Pons (tissue), 1 donor: ENCODE results near the gene SV2B.

Source experiments
- DNase-seq: peaks from one replicate; pipeline ENCODE4 v3.0.0-alpha.2; 2016; ENCODE audit warnings: low spot score

SV2B gene

GRCh38 chr15:91192285-91192684, 92.2 kb downstream of the SV2B start:
- DNase-seq: no peak

- DNase-seq: no peak
Measured at GRCh38 chr15:91192690-91193377, 92.8 kb downstream of the SV2B start.

DNA sequence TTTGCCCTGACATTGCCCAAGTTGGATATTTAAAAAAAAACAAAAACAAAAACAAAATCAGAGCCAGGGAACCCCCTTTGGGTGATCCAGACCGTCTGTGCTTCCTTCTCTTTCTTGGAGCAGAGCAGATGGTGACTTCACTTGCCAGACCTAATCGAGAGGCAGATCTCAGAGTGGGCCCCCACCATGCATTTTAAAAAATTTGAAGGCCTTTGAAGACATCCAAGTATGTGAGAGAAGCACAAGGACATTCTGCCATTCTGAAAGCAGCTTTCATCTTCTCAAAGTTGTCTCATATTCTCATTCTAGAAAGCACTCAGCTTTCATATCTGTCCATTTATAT, 93.3 kb downstream of the SV2B start:
- no peak for DNase-seq

DNA sequence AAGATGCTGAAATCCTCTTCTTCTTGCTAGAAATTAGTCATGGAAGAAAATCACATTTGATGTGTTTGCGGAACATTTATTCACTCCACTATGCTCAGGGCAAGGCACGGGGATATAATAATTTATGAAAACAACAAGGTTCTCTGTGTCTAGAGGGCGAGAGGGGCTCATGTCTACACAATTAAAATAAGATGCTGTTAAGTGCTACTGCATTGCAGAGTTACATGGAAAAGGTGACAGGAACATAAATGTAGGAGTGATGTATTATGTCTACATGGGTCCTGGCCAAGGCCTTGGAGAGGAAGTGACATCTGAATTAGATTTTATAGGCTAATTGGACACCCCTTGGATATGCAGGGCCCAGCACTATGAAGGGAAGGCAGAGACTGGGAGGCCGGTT, 96.1 kb downstream of the SV2B start:
- no peak for DNase-seq

- DNase-seq: no peak
Measured at GRCh38 chr15:91196768-91197167, 96.7 kb downstream of the SV2B start.

- DNase-seq: no peak
Measured at GRCh38 chr15:91199511-91199910, 99.5 kb downstream of the SV2B start.

DNA sequence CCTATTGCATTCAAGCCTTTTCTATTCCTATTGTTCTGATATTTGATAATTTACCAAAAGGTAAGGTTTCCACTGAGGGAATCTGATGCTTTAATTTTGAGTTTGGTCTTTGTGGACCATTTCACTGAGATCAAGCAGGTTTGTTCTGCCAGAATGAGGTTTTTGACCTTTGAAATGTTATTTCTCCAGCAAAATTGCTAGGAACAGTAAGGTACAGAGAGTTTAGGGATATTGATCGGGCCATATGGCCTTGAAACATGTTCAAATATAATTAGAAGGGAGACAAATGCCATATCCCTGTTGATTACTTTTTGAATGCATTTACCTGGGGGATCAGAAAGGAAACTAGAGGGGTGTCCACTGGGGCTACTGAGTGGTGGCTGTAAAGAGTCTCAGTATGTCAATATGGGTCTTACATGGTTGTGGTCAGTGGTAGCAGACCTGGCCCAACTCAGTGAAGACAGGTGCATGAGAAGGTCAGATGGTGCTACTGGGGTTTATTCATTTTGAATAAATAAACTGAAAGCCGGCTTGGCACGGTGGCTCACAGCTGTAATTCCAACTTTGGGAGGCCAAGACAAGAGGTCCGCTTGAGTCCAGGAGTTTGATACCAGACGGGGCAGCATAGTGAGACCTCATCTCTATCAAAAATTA, 100.2 kb downstream of the SV2B start:
- no peak for DNase-seq

DNA sequence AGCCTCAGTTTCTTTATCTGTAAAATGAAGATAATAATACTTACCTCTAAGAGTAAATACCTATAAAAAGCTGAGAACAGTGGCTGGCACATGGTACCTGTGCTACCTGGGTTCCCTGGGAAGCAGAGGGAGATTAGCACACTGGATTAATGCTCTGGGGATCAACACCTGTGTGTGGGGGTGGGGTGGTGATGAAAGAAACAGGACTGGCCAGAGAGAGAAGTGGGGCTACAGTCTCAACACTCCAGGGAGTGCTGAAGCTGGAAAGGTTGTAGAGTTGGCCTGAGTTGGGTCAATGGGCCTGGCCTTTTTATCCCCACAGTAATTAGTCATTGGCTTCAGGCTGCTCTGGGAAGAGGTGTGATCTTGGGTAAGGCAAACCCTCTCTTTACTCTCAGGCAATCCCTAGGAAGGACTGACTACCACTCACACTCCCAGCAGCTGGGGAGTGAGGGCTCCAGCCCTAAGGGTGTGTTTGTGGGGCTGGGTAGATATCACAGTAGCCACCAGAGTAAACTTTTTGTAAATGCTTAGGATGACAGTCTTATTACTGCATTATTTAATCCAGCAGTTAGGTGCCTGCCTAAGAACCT, 102.5 kb downstream of the SV2B start:
- DNase-seq: no peak

- DNase-seq: no peak
Measured at GRCh38 chr15:91203619-91204203, 103.7 kb downstream of the SV2B start.

- DNase-seq: no peak
Measured at GRCh38 chr15:91208371-91208770, 108.3 kb downstream of the SV2B start.

- no peak for DNase-seq
Measured at GRCh38 chr15:91209318-91209717, 109.3 kb downstream of the SV2B start.

- DNase-seq: no peak
Measured at GRCh38 chr15:91209726-91210125, 109.7 kb downstream of the SV2B start.

GRCh38 chr15:91214675-91215590, 114.9 kb downstream of the SV2B start:
- DNase-seq: no peak

DNA sequence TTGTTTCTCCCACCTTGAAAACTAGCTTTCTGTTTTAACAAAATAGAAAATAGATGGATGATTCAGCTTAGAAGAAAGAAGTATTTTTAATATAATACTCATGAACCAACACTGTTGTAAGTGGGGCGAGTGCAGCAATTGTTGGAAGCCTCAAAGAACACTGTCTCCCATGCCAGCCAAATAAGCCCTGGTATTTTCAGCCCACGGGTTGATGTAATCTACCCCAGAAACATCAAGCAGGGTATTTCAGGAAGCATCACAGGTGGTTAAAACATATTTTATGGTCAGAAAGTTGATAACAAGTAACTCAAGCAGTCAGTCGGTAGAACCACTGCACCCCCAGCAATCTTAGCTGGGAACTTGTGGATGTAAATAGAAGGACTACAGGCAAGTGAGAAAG, 115.9 kb downstream of the SV2B start:
- no peak for DNase-seq

GRCh38 chr15:91219206-91219605, 119.1 kb downstream of the SV2B start:
- no peak for DNase-seq

- no peak for DNase-seq
Measured at GRCh38 chr15:91222052-91222451, 122.0 kb downstream of the SV2B start.

DNA sequence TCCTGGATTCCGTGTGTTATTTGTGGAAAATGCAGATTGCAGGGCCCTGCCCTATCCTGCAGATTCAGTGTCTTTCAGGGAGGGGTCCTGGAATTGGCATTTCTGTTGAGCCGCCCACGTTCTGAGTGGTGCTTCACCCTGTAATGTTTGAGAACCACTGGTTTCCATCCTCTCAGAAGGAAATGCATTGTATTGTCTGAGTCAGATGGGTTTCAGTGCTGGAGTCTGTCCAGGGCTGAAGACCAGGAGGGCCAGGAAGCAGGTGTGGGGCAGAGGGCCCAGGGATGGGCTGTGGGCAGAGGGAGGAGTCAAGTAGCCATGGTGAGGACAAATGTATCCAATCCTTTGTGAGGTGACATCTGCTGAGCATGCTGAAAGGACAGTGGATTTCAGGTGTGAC, 123.8 kb downstream of the SV2B start:
- no peak for DNase-seq

DNA sequence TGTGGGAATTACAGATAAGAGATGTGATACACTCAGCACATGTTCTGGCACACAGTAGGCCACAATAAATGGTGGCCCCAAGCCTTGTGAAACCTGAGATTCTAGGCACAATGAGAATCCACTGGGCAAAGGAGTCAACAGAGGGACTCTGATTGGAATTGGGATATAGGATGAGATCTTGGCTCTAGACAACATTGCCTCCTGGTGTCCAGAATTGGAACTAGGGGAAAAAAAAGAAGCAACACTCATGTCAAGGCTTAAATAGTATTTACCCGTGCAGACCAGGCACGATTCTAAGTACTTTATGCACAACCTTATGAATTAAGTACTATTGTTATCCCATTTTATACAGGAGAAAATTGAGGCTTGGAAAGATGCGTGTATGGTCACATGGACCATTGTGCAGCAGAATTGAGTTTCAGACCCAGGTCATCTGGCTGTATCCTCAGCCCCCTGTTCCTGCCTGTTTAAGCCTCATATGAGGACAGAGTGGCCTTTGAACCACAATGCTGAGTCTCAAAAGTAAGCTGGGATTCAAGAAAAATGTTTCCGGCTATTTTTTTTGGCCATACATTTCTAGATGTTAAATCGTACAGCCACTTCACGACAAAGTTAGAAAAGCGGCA, 124.8 kb downstream of the SV2B start:
- DNase-seq: peak; percentile 39

- DNase-seq: no peak
Measured at GRCh38 chr15:91225741-91226140, 125.7 kb downstream of the SV2B start.

GRCh38 chr15:91227117-91227516, 127.1 kb downstream of the SV2B start:
- DNase-seq: no peak

GRCh38 chr15:91227766-91228165, 127.7 kb downstream of the SV2B start:
- no peak for DNase-seq

DNA sequence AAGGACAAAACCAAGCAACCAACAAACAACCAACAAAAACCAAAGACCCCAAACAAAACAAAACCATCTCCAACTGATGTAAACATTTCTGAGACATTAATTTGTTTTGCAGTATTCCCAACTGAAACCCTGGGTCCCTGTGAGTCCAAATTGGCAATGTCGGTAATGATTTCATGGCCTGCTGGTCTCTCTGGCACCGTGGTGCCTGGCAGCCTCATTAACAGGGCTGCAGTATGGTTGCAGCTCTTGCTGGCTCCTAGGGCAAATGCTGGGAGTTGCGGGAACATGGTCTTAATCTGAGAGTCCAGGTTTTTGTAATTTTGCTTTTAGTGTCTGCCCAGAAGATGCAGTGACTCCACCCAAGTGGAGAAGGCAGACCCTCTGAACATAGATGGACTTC, 128.3 kb downstream of the SV2B start:
- no peak for DNase-seq
